Trophoblast cell (in vitro differentiated cells and primary cell): ENCODE measurements around the gene NPR1.

Experiments used
- DNase-seq, 2 donors: peaks; one replicate each; pipeline ENCODE4 v3.0.0-alpha.2; 2016
- H2AFZ ChIP-seq: 2 replicates; pipeline ENCODE4 v1.6.1; 2013; ENCODE audit warnings: low read length, moderate library complexity, mild to moderate bottlenecking; ENCODE audit not compliant: insufficient read depth, poor library complexity
- H2AK5ac ChIP-seq: 2 replicates; pipeline ENCODE4 v1.6.1; 2013; ENCODE audit warnings: mild to moderate bottlenecking, low read length
- H2BK120ac ChIP-seq: 2 replicates; pipeline ENCODE4 v1.6.1; 2013; ENCODE audit warnings: low read length, mild to moderate bottlenecking, moderate library complexity; ENCODE audit not compliant: insufficient read depth, poor library complexity
- H2BK12ac ChIP-seq: 2 replicates; pipeline ENCODE4 v1.6.1; 2013; ENCODE audit warnings: mild to moderate bottlenecking, low read length, moderate library complexity
- H2BK5ac ChIP-seq: 2 replicates; pipeline ENCODE4 v1.6.1; 2013; ENCODE audit warnings: low read length, low read depth, moderate library complexity, mild to moderate bottlenecking; ENCODE audit not compliant: poor library complexity
- H3K14ac ChIP-seq: 2 replicates; pipeline ENCODE4 v1.6.1; 2013; ENCODE audit warnings: mild to moderate bottlenecking, low read length
- H3K18ac ChIP-seq: 2 replicates; pipeline ENCODE4 v1.6.1; 2013; ENCODE audit warnings: mild to moderate bottlenecking, low read length
- H3K23ac ChIP-seq: 2 replicates; pipeline ENCODE4 v1.6.1; 2013; ENCODE audit warnings: low read length
- H3K27ac ChIP-seq: 2 replicates; pipeline ENCODE4 v1.5.1; 2013; ENCODE audit warnings: low read depth, mild to moderate bottlenecking, inconsistent platforms, low read length, moderate library complexity
- H3K27me3 ChIP-seq: 2 replicates; pipeline ENCODE4 v1.6.1; 2013; ENCODE audit warnings: inconsistent platforms, mild to moderate bottlenecking, low read length, moderate library complexity; ENCODE audit not compliant: insufficient read depth
- H3K36me3 ChIP-seq, 2 experiments: 1 replicate in 1 of 2; 2 replicates in 1 of 2; pipeline ENCODE4 v1.6.1; 2013; ENCODE audit warnings: low read length in 2 of 2, mild to moderate bottlenecking in 2 of 2, moderate library complexity in 1 of 2; ENCODE audit not compliant: insufficient read depth in 2 of 2, control insufficient read depth in 1 of 2
- H3K4ac ChIP-seq: 2 replicates; pipeline ENCODE4 v1.6.1; 2013; ENCODE audit warnings: low read depth, mild to moderate bottlenecking, low read length, moderate library complexity
- H3K4me1 ChIP-seq, 2 experiments: 1 replicate in 1 of 2; 2 replicates in 1 of 2; pipeline ENCODE4 v1.6.1; 2013; ENCODE audit warnings: low read length in 2 of 2, mild to moderate bottlenecking in 2 of 2, moderate library complexity in 1 of 2; ENCODE audit not compliant: insufficient read depth in 2 of 2, control insufficient read depth in 1 of 2
- H3K4me2 ChIP-seq: 2 replicates; pipeline ENCODE4 v1.6.1; 2013; ENCODE audit warnings: inconsistent platforms, mild to moderate bottlenecking, low read length, moderate library complexity
- H3K4me3 ChIP-seq: 2 replicates; pipeline ENCODE4 v1.5.1; 2013; ENCODE audit warnings: mild to moderate bottlenecking, low read depth, low read length, inconsistent platforms
- H3K79me1 ChIP-seq: one replicate; pipeline ENCODE4 v1.6.1; 2013; ENCODE audit warnings: low read length
- H3K79me2 ChIP-seq: 2 replicates; pipeline ENCODE4 v1.6.1; 2013; ENCODE audit warnings: low read length, mild to moderate bottlenecking; ENCODE audit not compliant: control insufficient read depth, insufficient read depth, poor library complexity
- H3K9ac ChIP-seq: 2 replicates; pipeline ENCODE4 v1.6.1; 2013; ENCODE audit warnings: mild to moderate bottlenecking, low read length
- H3K9me3 ChIP-seq: 2 replicates; pipeline ENCODE4 v1.6.1; 2013; ENCODE audit warnings: low read depth, mild to moderate bottlenecking, control low read depth, inconsistent platforms, low read length; ENCODE audit not compliant: insufficient read depth
- H4K12ac ChIP-seq: 2 replicates; pipeline ENCODE4 v1.6.1; 2013; ENCODE audit warnings: low read depth, mild to moderate bottlenecking, low read length, moderate library complexity
- H4K8ac ChIP-seq: 2 replicates; pipeline ENCODE4 v1.6.1; 2013; ENCODE audit warnings: low read depth, mild to moderate bottlenecking, low read length, moderate library complexity
- H4K91ac ChIP-seq: one replicate; pipeline ENCODE4 v1.6.1; 2013; ENCODE audit warnings: low read depth, mild to moderate bottlenecking, low read length, moderate library complexity
- WGBS: extraction: QIAGEN DNeasy Blood & Tissue Kit; methylation state at CpG from one replicate; pipeline ENCODE4 v1.1.7; 2013; ENCODE audit warnings: missing lambda C conversion rate; ENCODE audit not compliant: insufficient read length, insufficient coverage; ENCODE audit errors: extremely low coverage; 5-methylcytosine and 5-hydroxymethylcytosine counted together

The NPR1 gene

DNA sequence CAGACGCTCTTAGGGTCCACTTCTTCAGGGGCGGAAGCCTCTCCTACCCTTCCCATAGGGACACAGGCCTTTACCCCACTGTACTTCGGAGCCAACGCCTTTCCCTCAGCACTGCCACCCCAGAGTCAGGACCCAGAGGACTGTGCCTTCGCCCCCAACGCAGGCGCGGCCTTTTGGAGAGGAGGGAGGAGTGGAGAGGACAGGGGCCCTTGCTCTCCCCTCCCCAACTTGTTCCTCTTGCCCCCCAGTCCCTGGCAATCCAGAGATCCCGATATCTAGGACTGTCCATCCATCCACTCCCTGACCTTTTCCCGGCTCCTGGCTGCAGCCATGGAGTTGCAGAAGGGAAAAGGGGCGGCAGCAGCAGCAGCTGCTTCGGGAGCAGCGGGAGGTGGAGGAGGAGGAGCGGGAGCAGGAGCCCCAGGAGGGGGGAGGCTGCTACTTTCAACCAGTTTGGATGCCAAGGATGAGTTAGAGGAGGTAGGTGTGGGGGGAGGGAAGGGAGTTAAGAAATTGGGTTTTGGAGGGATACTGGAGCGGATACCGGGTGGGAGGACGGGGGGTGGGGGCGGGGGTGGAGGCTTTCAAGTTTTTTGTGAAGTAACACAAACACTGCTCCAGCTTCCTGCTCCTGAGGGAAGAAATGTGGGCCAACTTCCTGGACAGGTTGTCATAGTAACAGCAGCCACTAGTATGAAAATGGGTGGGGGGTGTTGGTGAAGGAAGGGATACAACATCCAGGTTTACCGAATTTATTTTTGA is 50.0 kb downstream of the NPR1 start:
- peaks cover 9% of the 10 kb centered on the region for H3K79me1 ChIP-seq
- H2AFZ ChIP-seq: peak overlapping the region; percentile 21
- H3K27ac ChIP-seq: peak overlapping the region; percentile 76
- H4K12ac ChIP-seq: peak overlapping the region; percentile 90
- H2BK12ac ChIP-seq: peak overlapping the region; percentile 29
- no CpG with 5 or more reads among the region's 19 CpGs for WGBS
- peak overlapping the region; percentile 92 for H3K14ac ChIP-seq
- no peaks in the 10 kb centered on the region for H3K36me3 ChIP-seq
- H3K9me3 ChIP-seq: no peaks in the 10 kb centered on the region
- H3K27me3 ChIP-seq: no peaks in the 10 kb centered on the region
- peak overlapping the region; percentile 63 for H2AK5ac ChIP-seq
- peaks cover 7% of the 10 kb centered on the region for H3K79me2 ChIP-seq
- peak overlapping the region; percentile 97 for H4K91ac ChIP-seq
- H2BK5ac ChIP-seq: peak overlapping the region; percentile 81
- peak overlapping the region; percentile 94 for H4K8ac ChIP-seq
- peak overlapping the region; percentile 84 for H3K18ac ChIP-seq
- H3K23ac ChIP-seq: no peak overlapping the region
- peak overlapping the region; percentile 87 for H2BK120ac ChIP-seq
- peak overlapping the region; percentile 93 for H3K4ac ChIP-seq
- peak overlapping the region; percentile 98 for H3K4me2 ChIP-seq
- peak overlapping the region; percentile 98 for H3K9ac ChIP-seq
- peak in 1 of 2 donors; percentile 28 for DNase-seq
- peak overlapping the region; percentile 79 for H3K4me3 ChIP-seq
- H3K4me1 ChIP-seq: peaks cover 3 to 5% of the 10 kb centered on the region in 2 experiments

DNA sequence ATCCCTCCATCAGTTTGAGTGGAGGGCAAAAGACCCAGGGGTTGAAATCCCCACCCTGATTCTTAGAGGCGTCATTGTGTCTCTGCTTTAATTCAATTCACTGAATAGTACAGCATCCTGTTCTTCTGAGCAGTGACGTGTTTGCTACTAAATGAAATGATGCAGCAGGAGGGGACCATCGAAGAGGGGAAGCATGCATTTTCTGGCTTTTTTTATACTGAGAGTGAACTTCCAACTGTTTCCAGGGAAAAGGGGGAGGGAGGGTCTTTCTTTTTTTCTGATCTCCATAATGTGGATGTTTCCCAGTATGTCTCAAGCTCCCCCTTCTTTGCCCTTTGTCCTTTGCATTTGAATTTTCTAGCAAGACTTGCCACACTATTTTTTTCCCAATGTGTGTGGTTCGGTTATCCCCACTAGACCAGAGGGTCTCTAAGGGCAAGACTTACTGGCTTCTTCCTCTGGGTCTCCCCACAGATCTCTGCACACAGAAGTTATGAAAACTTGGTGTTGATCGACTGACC is 52.0 kb downstream of the NPR1 start:
- Histone ChIP-seq H3K4me1 (peaks cover 3 to 5% of the 10 kb centered on the region in 2 experiments), H3K4me2 (no peak overlapping the region)
- no CpG with 5 or more reads among the region's 5 CpGs for WGBS

DNA sequence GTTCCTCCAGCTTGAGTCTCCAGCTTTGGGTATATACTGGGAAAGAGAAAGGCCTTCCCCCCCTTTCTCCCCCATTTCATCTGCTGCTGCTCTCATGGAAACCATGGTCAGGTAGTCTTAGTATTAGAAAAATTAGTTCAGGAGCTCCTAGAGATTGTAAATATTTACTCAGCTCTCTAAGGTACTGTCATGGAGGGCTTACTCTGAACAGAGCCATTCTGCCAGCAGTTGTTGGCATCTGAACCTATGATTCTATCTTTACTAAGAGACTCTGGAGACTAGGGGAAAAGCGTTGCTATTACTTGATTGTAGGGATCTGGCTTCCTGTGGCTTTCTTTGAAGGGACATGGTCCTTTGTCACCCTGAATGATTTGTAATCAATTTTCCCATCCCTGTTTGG is 55.5 kb downstream of the NPR1 start:
- Histone ChIP-seq H3K9ac (no peak overlapping the region), H2BK120ac (no peak overlapping the region), H3K4me2 (no peak overlapping the region), H3K4me3 (no peak overlapping the region), H2AFZ (no peak overlapping the region), H3K23ac (no peak overlapping the region), H4K91ac (no peak overlapping the region), H2AK5ac (no peak overlapping the region), H3K27ac (no peak overlapping the region), H4K8ac (no peak overlapping the region), H3K9me3 (no peaks in the 10 kb centered on the region), H3K18ac (no peak overlapping the region), H2BK12ac (no peak overlapping the region), H3K79me1 (no peaks in the 10 kb centered on the region), H3K4ac (no peak overlapping the region), H3K79me2 (no peaks in the 10 kb centered on the region), H2BK5ac (no peak overlapping the region), H3K36me3 (no peaks in the 10 kb centered on the region), H3K27me3 (no peaks in the 10 kb centered on the region), H4K12ac (no peak overlapping the region), H3K4me1 (peaks cover 3 to 5% of the 10 kb centered on the region in 2 experiments), H3K14ac (no peak overlapping the region)
- DNase-seq: no peak
- no CpG with 5 or more reads among the region's 1 CpG for WGBS

More for the DNA sequence above, 52.0 kb downstream of the NPR1 start:
- H2BK12ac ChIP-seq: no peak overlapping the region
- H2BK5ac ChIP-seq: no peak overlapping the region
- no peak overlapping the region for H3K14ac ChIP-seq
- no peak overlapping the region for H2BK120ac ChIP-seq
- H3K4ac ChIP-seq: no peak overlapping the region
- H3K79me2 ChIP-seq: peaks cover 7% of the 10 kb centered on the region
- no peak overlapping the region for H2AK5ac ChIP-seq
- H2AFZ ChIP-seq: no peak overlapping the region
- H3K9ac ChIP-seq: no peak overlapping the region
- H3K79me1 ChIP-seq: peaks cover 9% of the 10 kb centered on the region
- H3K36me3 ChIP-seq: no peaks in the 10 kb centered on the region
- no peak overlapping the region for H3K23ac ChIP-seq
- no peak overlapping the region for H4K12ac ChIP-seq
- H3K27ac ChIP-seq: no peak overlapping the region
- no peak overlapping the region for H3K4me3 ChIP-seq
- no peak for DNase-seq
- no peak overlapping the region for H3K18ac ChIP-seq
- no peak overlapping the region for H4K91ac ChIP-seq
- H4K8ac ChIP-seq: no peak overlapping the region
- H3K27me3 ChIP-seq: no peaks in the 10 kb centered on the region
- H3K9me3 ChIP-seq: no peaks in the 10 kb centered on the region

DNA sequence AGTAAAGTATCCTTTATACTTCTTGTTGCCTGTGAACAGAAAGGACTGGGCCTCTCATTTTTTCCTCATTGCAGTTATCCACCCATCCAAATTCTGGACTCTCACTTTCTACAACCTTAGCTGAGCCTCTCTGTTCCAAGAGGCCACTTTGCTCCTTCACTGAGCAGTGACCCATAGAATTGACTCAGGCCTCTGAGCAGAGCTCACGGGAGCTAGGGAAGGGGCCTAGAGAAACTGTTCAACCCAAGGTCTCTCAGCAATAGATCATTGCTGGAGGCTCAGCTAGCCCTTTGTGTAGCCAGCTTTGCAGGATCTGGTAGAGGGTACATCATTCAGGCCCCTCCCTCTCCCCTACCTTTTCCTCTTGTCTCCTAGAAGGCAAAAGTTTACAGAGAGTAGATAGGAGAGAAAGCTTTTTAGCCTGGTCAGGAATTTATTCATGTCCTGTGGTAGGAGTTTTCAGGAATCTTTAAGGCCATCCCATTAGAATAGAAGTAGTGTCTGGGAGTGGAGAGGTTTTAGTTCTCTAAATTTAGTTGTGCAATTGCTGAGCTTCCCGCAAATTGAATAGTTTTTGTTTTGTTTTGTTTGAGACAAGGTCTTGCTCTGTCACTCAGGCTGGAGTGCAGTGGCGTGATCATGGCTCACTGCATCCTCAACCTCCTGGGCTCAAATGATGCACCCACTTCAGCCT is 56.1 kb downstream of the NPR1 start:
- Histone ChIP-seq H3K23ac (no peak overlapping the region), H2BK120ac (no peak overlapping the region), H3K4me3 (no peak overlapping the region), H3K9me3 (no peaks in the 10 kb centered on the region), H3K4me1 (peaks cover 0 to 2% of the 10 kb centered on the region in 2 experiments), H3K27me3 (no peaks in the 10 kb centered on the region), H3K36me3 (peaks cover 0 to 2% of the 10 kb centered on the region in 2 experiments), H3K9ac (no peak overlapping the region), H2BK5ac (no peak overlapping the region), H3K18ac (no peak overlapping the region), H3K27ac (no peak overlapping the region), H4K8ac (no peak overlapping the region), H2AK5ac (no peak overlapping the region), H3K4me2 (no peak overlapping the region), H3K14ac (no peak overlapping the region), H2BK12ac (no peak overlapping the region), H3K79me1 (no peaks in the 10 kb centered on the region), H3K4ac (no peak overlapping the region), H4K12ac (no peak overlapping the region), H3K79me2 (no peaks in the 10 kb centered on the region), H4K91ac (no peak overlapping the region), H2AFZ (no peak overlapping the region)
- peak in 1 of 2 donors; percentile 12 for DNase-seq
- no CpG with 5 or more reads among the region's 3 CpGs for WGBS
